Heart left ventricle (tissue), 16 donors: Measurements from ENCODE around the gene ARID5B. TPM values are rescaled to one million over a fixed set of nuclear protein-coding genes. Genes with fewer than 3 reads are reported as not detected.

Experiments used
- ATAC-seq, 4 donors: fragments of 200-7000 bp; cut with Tn5 transposase; one replicate each; pipeline ENCODE4 v1.9.1; 2020 to 2022; ENCODE audit warnings: moderate library complexity in 4 of 4, mild to moderate bottlenecking in 3 of 4, moderate number of reproducible peaks in 1 of 4
- DNase-seq, 5 donors: peaks; one replicate each; pipeline ENCODE4 v3.0.0-alpha.2; 2020
- H3K27ac ChIP-seq, 12 donors: fragments of 200-600 bp; sonication (generic) in 4 of 12; one replicate each; pipeline versions ENCODE4 v1.5.0 to v1.8.0; 2016 to 2022; ENCODE audit warnings: mild to moderate bottlenecking in 2 of 12
- H3K27me3 ChIP-seq, 9 donors: fragments of 200-600 bp; sonication (generic) in 2 of 9; one replicate each; pipeline versions ENCODE4 v1.5.1 to v1.8.0; 2016 to 2022; ENCODE audit warnings: mild to moderate bottlenecking in 3 of 9
- H3K36me3 ChIP-seq, 9 donors: fragments of 200-600 bp; sonication (generic) in 2 of 9; one replicate each; pipeline versions ENCODE4 v1.5.0 to v1.8.0; 2018 to 2022; ENCODE audit warnings: mild to moderate bottlenecking in 2 of 9
- H3K4me1 ChIP-seq, 12 donors: fragments of 200-600 bp; sonication (generic) in 4 of 12; one replicate each; pipeline versions ENCODE4 v1.5.0 to v1.8.0; 2016 to 2022; ENCODE audit warnings: mild to moderate bottlenecking in 3 of 12
- H3K4me3 ChIP-seq, 12 donors: fragments of 200-600 bp; sonication (generic) in 4 of 12; one replicate each; pipeline versions ENCODE4 v1.5.0 to v1.8.0; 2017 to 2022; ENCODE audit warnings: mild to moderate bottlenecking in 9 of 12, moderate library complexity in 4 of 12
- H3K9me3 ChIP-seq, 12 donors: fragments of 200-600 bp; sonication (generic) in 4 of 12; one replicate each; pipeline versions ENCODE4 v1.5.0 to v1.8.0; 2016 to 2022; ENCODE audit warnings: mild to moderate bottlenecking in 1 of 12
- CTCF ChIP-seq, 12 donors: fragments of 200-600 bp; sonication (generic) in 4 of 12; IDR thresholded peaks; one replicate each; pipeline versions ENCODE4 v1.5.0 to v1.8.0; 2018 to 2022; ENCODE audit warnings: antibody characterized with exemption in 12 of 12, mild to moderate bottlenecking in 5 of 12
- POLR2A ChIP-seq, 2 donors: fragments of 450-650 bp; IDR thresholded peaks; one replicate each; pipeline ENCODE4 v1.6.1; 2017; ENCODE audit warnings: antibody characterized with exemption in 2 of 2, mild to moderate bottlenecking in 2 of 2, moderate library complexity in 2 of 2
- WGBS, 4 donors: extraction: QIAGEN DNeasy Blood & Tissue Kit in 2 of 4; methylation state at CpG; one replicate each; pipeline versions ENCODE4 v1.1.5 to v1.1.7; 2013 to 2018; 5-methylcytosine and 5-hydroxymethylcytosine counted together
- intact Hi-C, 10 donors: fragments of 100-400 bp; cut with DNase I; formaldehyde crosslinking; loops; one replicate each; pipeline versions ENCODE4 v1.11.1 to v1.14.2; 2022
- polyA plus RNA-seq, 2 donors: library from polyadenylated mRNA; stranded (reverse); fragments of 200-250 nt; gene quantifications; one replicate each; pipeline ENCODE4 v1.2.3, GENCODE V29; 2013
- total RNA-seq, 9 donors: library from RNA; depleted of rRNA in 2 of 9; stranded (reverse); fragments of >200 nt in 2 of 9; fragmentation: NEBNext Ultra II Directional in 3 of 9; extraction: Animal tissue kit (Norgen Biotek cat#: 25700) in 3 of 9; gene quantifications; one replicate each; pipeline versions ENCODE4 v1.1.0 to v1.2.4, GENCODE V29; 2016 to 2023
- donor health status: ischemic (EF 13 %, LVEDD 7.1; RV severe dilation, severe dysfunction).
- donor health status: healthy with polysubstance abuse.
- donor health status: DM: no; HTN: yes; CAD: no.
- donor health status: DM: no; HTN: no; CAD: no.
- donor health status: ischemic (EF 25% LVEDD 6.9; RV normal size, moderate dysfunction).
- donor health status: ischemic (EF 25% LVEDD 5.7; RV mildly dilated, moderate dysfunction).
- donor health status: healthy.
- donor health status: DM: yes; HTN: yes; CAD: no.
- donor health status: ischemic (EF 35%, LVEDD 5.7; RV mildly dilated, moderate dysfunction).
- donor health status: nonischemic (EF 11% LVEDD 7.7; RV severe dilation, severe dysfunction).
- donor health status: DM: yes; HTN: yes; CAD: no.
- donor health status: PGD.
- donor health status: ischemic (EF 29% LVEDD 5.4; RV normal size, mild dysfunction).
- donor health status: nonischemic (EF 23%, LVEDD 6.1; RV moderate dilation, normal function).

Gene ARID5B
- total and polyA plus RNA-seq, 11 donors: 4.5 to 45.5 (median 26.6) TPM

DNA sequence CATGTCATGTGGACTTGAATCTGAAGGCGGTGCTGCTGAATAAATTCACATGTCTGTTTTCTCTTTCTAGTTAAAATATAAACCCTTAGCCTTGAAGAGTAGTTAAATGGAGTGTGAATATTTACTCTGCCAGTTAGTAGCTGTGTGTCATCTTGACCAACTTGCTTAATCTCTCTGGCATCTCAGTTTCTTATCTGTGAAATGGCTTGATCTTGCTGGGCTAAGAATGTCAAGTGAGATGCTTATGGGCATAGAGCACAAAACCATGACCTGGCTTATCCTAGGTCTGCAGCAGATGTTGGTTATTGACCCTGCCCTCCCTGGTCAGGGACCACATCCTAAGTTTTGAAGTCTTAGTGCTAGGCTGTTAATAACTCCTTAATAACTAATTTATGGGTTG, 16.6 kb downstream of the ARID5B start:
- Histone ChIP-seq H3K27ac (no peak overlapping the region), H3K27me3 (no peaks in the 10 kb centered on the region), H3K4me1 (peaks cover 0 to 3% (median 0%) of the 10 kb centered on the region in 12 donors), H3K4me3 (no peak overlapping the region), H3K36me3 (peaks cover 0 to 17% (median 0%) of the 10 kb centered on the region in 9 donors), H3K9me3 (peaks cover 0 to 12% (median 0%) of the 10 kb centered on the region in 12 donors)
- 95 to 100% (median 96%) methylated on average over 1 of the region's 1 CpG for WGBS, 4 donors
- no peak for DNase-seq
- ATAC-seq: no peak
- TF ChIP-seq CTCF (IDR thresholded peaks at IDR 0.05): no peak
- TF ChIP-seq POLR2A (IDR thresholded peaks at IDR 0.05): no peak
- intact Hi-C loops: no loop called here

DNA sequence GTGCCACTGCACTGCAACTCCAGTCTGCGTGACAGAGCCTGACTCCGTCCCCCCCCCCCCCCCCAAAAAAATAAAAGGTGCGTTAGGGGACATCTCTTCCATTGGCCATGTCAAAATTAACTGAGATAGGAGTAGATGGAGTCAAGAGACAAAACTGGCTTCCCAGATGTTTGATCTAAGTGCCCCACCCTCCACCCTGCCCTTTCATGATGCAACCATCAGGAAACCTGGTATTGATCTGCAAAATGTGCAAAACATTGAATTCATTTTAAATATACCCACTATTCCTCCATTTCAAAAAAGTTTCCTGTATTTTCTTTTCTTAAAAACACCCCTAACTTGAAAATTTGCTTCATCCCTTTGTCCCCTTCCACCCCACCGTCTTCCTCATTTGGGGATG, 17.5 kb downstream of the ARID5B start:
- Histone ChIP-seq H3K27ac (no peak overlapping the region), H3K9me3 (peaks cover 0 to 12% (median 0%) of the 10 kb centered on the region in 12 donors), H3K4me3 (no peak overlapping the region), H3K4me1 (peaks cover 0 to 9% (median 0%) of the 10 kb centered on the region in 12 donors), H3K36me3 (peaks cover 0 to 14% (median 0%) of the 10 kb centered on the region in 9 donors), H3K27me3 (no peaks in the 10 kb centered on the region)
- WGBS, 4 donors: 97 to 99% (median 98%) methylated on average over 4 of the region's 4 CpGs
- no peak for ATAC-seq
- DNase-seq: no peak
- TF ChIP-seq CTCF (IDR thresholded peaks at IDR 0.05) (no peak), POLR2A (IDR thresholded peaks at IDR 0.05) (no peak)
- intact Hi-C loops: no loop called here

GRCh38 chr10:61919646-61920215, 18.2 kb downstream of the ARID5B start:
- 80 to 88% (median 87%) methylated on average over 2 of the region's 2 CpGs for WGBS, 4 donors
- no peak overlapping the region for H3K4me3 ChIP-seq
- H3K4me1 ChIP-seq: peaks cover 0 to 9% (median 0%) of the 10 kb centered on the region in 12 donors
- intact Hi-C loops: no loop called here
- no peaks in the 10 kb centered on the region for H3K27me3 ChIP-seq
- H3K9me3 ChIP-seq: peaks cover 0 to 12% (median 0%) of the 10 kb centered on the region in 12 donors
- H3K27ac ChIP-seq: no peak overlapping the region
- TF ChIP-seq CTCF (IDR thresholded peaks at IDR 0.05): no peak
- no peak for TF ChIP-seq POLR2A (IDR thresholded peaks at IDR 0.05)
- no peak for ATAC-seq
- DNase-seq: no peak
- H3K36me3 ChIP-seq: peaks cover 0 to 7% (median 0%) of the 10 kb centered on the region in 9 donors

- peaks cover 0 to 12% (median 0%) of the 10 kb centered on the region in 12 donors for H3K9me3 ChIP-seq
- no peak overlapping the region for H3K27ac ChIP-seq
- intact Hi-C loops: no loop called here
- ATAC-seq (peak in 3 of 4 donors; percentile 41 to 68 (median 45)), DNase-seq (no peak)
- no peaks in the 10 kb centered on the region for H3K27me3 ChIP-seq
- H3K4me1 ChIP-seq: peaks cover 0 to 9% (median 0%) of the 10 kb centered on the region in 12 donors
- H3K36me3 ChIP-seq: no peaks in the 10 kb centered on the region
- no peak overlapping the region for H3K4me3 ChIP-seq
- 88 to 96% (median 93%) methylated on average over 2 of the region's 2 CpGs for WGBS, 4 donors
- no peak for TF ChIP-seq POLR2A (IDR thresholded peaks at IDR 0.05)
Measured at GRCh38 chr10:61921143-61921542, 19.6 kb downstream of the ARID5B start.
